HepG2 (cell line): ENCODE data around the gene NEDD4L. TPM values are rescaled to one million over a fixed set of nuclear protein-coding genes. Genes with fewer than 3 reads are reported as not detected.

Experiments used
- ATAC-seq: fragments of 200-7000 bp; cut with Tn5 transposase; 3 replicates; pipeline ENCODE4 v1.9.1; 2020; ENCODE audit warnings: mild to moderate bottlenecking, moderate library complexity
- BruUV-seq: library from RNA; stranded (reverse); fragments of 400-500 nt; replicated peaks from 2 replicates; lab custom pipeline; 2021; lab: Mats Ljungman, UMichigan
- CTCF ChIA-PET: fragments of 300-600 bp; formaldehyde crosslinking; extraction: SDS; loops from one replicate; lab custom pipeline; 2021; ENCODE audit warnings: low total read pairs, inconsistent platforms, low intra/inter-chr PET ratio; lab: Yijun Ruan, JAX
- POLR2A ChIA-PET: fragments of 350-600 bp; sonication (Branson Sonifier 250); formaldehyde crosslinking; loops from one replicate; lab custom pipeline; 2020; ENCODE audit warnings: antibody characterized with exemption, inconsistent platforms; lab: Yijun Ruan, JAX
- DNase-seq: peaks from one replicate; pipeline ENCODE4 v3.0.0-alpha.2; 2015; ENCODE audit warnings: low spot score
- FAIRE-seq: peaks from 3 replicates; lab custom pipeline; 2011; peaks lifted over from hg19 to GRCh38; lab: Jason Lieb, UNC
- H2AFZ ChIP-seq: one replicate; pipeline ENCODE4 v1.6.1; 2011; ENCODE audit warnings: low read length, inconsistent platforms
- H3K27ac ChIP-seq: fragments of 300-600 bp; 3 replicates; pipeline ENCODE4 v1.8.0; 2011; ENCODE audit warnings: mixed run types, mild to moderate bottlenecking, mixed read lengths, low read length, inconsistent platforms; ENCODE audit not compliant: insufficient read depth; ENCODE audit errors: extremely low read length
- H3K27me3 ChIP-seq, 2 experiments: fragments of 200-600 bp in 1 of 2; 2 replicates in 1 of 2; 3 replicates in 1 of 2; pipeline versions ENCODE4 v1.6.0 to v1.8.0; 2011; ENCODE audit warnings: low read length in 2 of 2, mild to moderate bottlenecking in 2 of 2, moderate library complexity in 2 of 2, inconsistent platforms in 1 of 2; ENCODE audit not compliant: insufficient read depth in 2 of 2, control insufficient read depth in 1 of 2
- H3K36me3 ChIP-seq, 2 experiments: fragments of 200-600 bp in 1 of 2; replicated peaks in 1 of 2; 2 replicates in 1 of 2; 3 replicates in 1 of 2; pipeline versions ENCODE4 v1.5.1 to v1.8.0; 2011; ENCODE audit warnings: low read length in 2 of 2, inconsistent platforms in 1 of 2; ENCODE audit not compliant: insufficient read depth in 2 of 2, control insufficient read depth in 1 of 2
- H3K4me1 ChIP-seq: 2 replicates; pipeline ENCODE4 v1.5.1; 2012; ENCODE audit warnings: low read length, inconsistent platforms; ENCODE audit not compliant: insufficient read depth
- H3K4me2 ChIP-seq: 2 replicates; pipeline ENCODE4 v1.6.0; 2011; ENCODE audit warnings: low read depth, low read length, inconsistent platforms
- H3K4me3 ChIP-seq, 3 experiments: fragments of 200-600 bp in 1 of 3; sonication (generic), shearing (Covaris generic) in 1 of 3; replicated peaks in 1 of 3; 2 replicates each; pipeline ENCODE4 v1.5.1; 2011 to 2016; ENCODE audit warnings: low read length in 3 of 3, inconsistent platforms in 2 of 3, low read depth in 2 of 3, mild to moderate bottlenecking in 2 of 3, control low read depth in 1 of 3, mixed read lengths in 1 of 3; ENCODE audit not compliant: insufficient read depth in 1 of 3
- H3K79me2 ChIP-seq: one replicate; pipeline ENCODE4 v1.6.1; 2011; ENCODE audit warnings: low read length, inconsistent platforms; ENCODE audit not compliant: insufficient read depth
- H3K9ac ChIP-seq: 2 replicates; pipeline ENCODE4 v1.6.0; 2011; ENCODE audit warnings: mild to moderate bottlenecking, low read depth, low read length, inconsistent platforms; ENCODE audit not compliant: insufficient read depth
- H3K9me3 ChIP-seq: 2 replicates; pipeline ENCODE4 v1.5.1; 2012; ENCODE audit warnings: mild to moderate bottlenecking, low read length
- H4K20me1 ChIP-seq: 2 replicates; pipeline ENCODE4 v1.6.0; 2011; ENCODE audit warnings: inconsistent platforms, mild to moderate bottlenecking, low read length, moderate library complexity; ENCODE audit not compliant: insufficient read depth
- AGO1 ChIP-seq: fragments of 200-400 bp; formaldehyde crosslinking; IDR thresholded peaks from 2 replicates; pipeline ENCODE4 v1.6.1; 2017; ENCODE audit warnings: mild to moderate bottlenecking, low read depth, low read length, moderate library complexity; ENCODE audit not compliant: poor library complexity, severe bottlenecking
- FOXK2 ChIP-seq: fragments of 450-650 bp; IDR thresholded peaks from 2 replicates; pipeline ENCODE4 v1.6.1; 2016
- PHF21A ChIP-seq: sonication (generic); formaldehyde crosslinking; IDR thresholded peaks from 2 replicates; pipeline ENCODE4 v1.5.0; 2020; ENCODE audit warnings: mild to moderate bottlenecking, missing genetic modification reagents
- RELA ChIP-seq: sonication (generic); formaldehyde crosslinking; IDR thresholded peaks from 2 replicates; pipeline ENCODE4 v1.4.0; 2020; ENCODE audit warnings: missing genetic modification reagents
- TBL1XR1 ChIP-seq: fragments of 150-350 bp; IDR thresholded peaks from 2 replicates; pipeline ENCODE4 v1.6.1; 2014; ENCODE audit warnings: borderline replicate concordance, low read length; ENCODE audit not compliant: partially characterized antibody
- ZNF619 ChIP-seq: sonication (generic); formaldehyde crosslinking; IDR thresholded peaks from 2 replicates; pipeline ENCODE4 v1.4.0; 2020; ENCODE audit warnings: mild to moderate bottlenecking, missing genetic modification reagents
- ZNF83 ChIP-seq: sonication (generic); formaldehyde crosslinking; IDR thresholded peaks from 2 replicates; pipeline ENCODE4 v1.4.0; 2020; ENCODE audit warnings: missing genetic modification reagents, mild to moderate bottlenecking, borderline replicate concordance
- ZSCAN30 ChIP-seq: sonication (generic); formaldehyde crosslinking; IDR thresholded peaks from 2 replicates; pipeline ENCODE4 v1.5.0; 2020; ENCODE audit warnings: mild to moderate bottlenecking, missing genetic modification reagents
- ZXDC ChIP-seq: sonication (generic); formaldehyde crosslinking; IDR thresholded peaks from 2 replicates; pipeline ENCODE4 v1.5.0; 2020; ENCODE audit warnings: mild to moderate bottlenecking, missing genetic modification reagents
- WGBS: methylation state at CpG from one replicate; pipeline ENCODE4 v1.1.6; 2017; ENCODE audit warnings: low lambda C conversion rate; 5-methylcytosine and 5-hydroxymethylcytosine counted together
- in situ Hi-C: cut with HindIII; loops from 2 replicates; pipeline ENCODE4 v1.10.0; 2017; ENCODE audit warnings: low pct_unique_long_range_greater_than_20kb; ENCODE audit not compliant: extremely low pct_ligation_motif_present
- intact Hi-C: fragments of 100-400 bp; cut with micrococcal nuclease; formaldehyde crosslinking; loops from one replicate; pipeline ENCODE4 v1.10.0; 2022; ENCODE audit not compliant: unreplicated experiment
- polyA plus RNA-seq, 8 experiments: library from polyadenylated mRNA; depleted of rRNA in 3 of 8; stranded (reverse) in 7 of 8; unstranded in 1 of 8; fragments of >200 nt; fragmentation: Illumina TruSeq in 4 of 8; extraction: Trizol in 4 of 8; gene quantifications; 2 replicates each; pipeline versions ENCODE4 v1.2.1 to v1.2.3, GENCODE V29; 2011 to 2016; ENCODE audit warnings: low read depth in 4 of 8, missing spikeins in 1 of 8, mixed read lengths in 1 of 8; ENCODE audit not compliant: insufficient read depth in 1 of 8
- total RNA-seq, 5 experiments: library from RNA; depleted of rRNA; stranded (reverse); fragments of >200 nt; fragmentation: Illumina TruSeq; extraction: Trizol; gene quantifications; 2 replicates each; pipeline ENCODE4 v1.2.3, GENCODE V29; 2016; ENCODE audit warnings: low read depth in 1 of 5
- TF ChIP-seq, protein P1 (sequence below): sonication (generic); formaldehyde crosslinking; IDR thresholded peaks from 2 replicates; pipeline ENCODE4 v1.4.0; 2020; ENCODE audit warnings: missing genetic modification reagents

Gene NEDD4L
- total and polyA plus RNA-seq, 2 of the 13 experiments (the other 11 are each of a cell fraction or from before 2014, with no cell fraction given): 168 to 390 TPM

GRCh38 chr18:58110398-58110797, 66.4 kb downstream of the NEDD4L start:
- DNase-seq (no peak), FAIRE-seq (no peak), ATAC-seq (no peak)
- TF ChIP-seq ZNF83: no peak
- no peak for TF ChIP-seq ZNF619 (CRISPR knock-in tag)
- TF ChIP-seq AGO1: no peak
- no peak for TF ChIP-seq PHF21A
- TF ChIP-seq, protein P1, sequence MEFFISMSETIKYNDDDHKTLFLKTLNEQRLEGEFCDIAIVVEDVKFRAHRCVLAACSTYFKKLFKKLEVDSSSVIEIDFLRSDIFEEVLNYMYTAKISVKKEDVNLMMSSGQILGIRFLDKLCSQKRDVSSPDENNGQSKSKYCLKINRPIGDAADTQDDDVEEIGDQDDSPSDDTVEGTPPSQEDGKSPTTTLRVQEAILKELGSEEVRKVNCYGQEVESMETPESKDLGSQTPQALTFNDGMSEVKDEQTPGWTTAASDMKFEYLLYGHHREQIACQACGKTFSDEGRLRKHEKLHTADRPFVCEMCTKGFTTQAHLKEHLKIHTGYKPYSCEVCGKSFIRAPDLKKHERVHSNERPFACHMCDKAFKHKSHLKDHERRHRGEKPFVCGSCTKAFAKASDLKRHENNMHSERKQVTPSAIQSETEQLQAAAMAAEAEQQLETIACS: no peak
- no peak for TF ChIP-seq ZSCAN30 (CRISPR knock-in tag)
- TF ChIP-seq RELA (CRISPR knock-in tag): no peak
- TF ChIP-seq ZXDC (CRISPR knock-in tag): no peak
- no peak for TF ChIP-seq TBL1XR1
- no peak for TF ChIP-seq FOXK2
- POLR2A ChIA-PET: no interaction called here
- Histone ChIP-seq H3K9me3 (no peaks in the 10 kb centered on the region), H3K79me2 (peaks cover 27% of the 10 kb centered on the region), H3K4me1 (no peaks in the 10 kb centered on the region), H4K20me1 (no peaks in the 10 kb centered on the region), H3K36me3 (no peaks in the 10 kb centered on the region), H3K27ac (no peak overlapping the region), H3K4me3 (no peak overlapping the region), H3K4me2 (no peak overlapping the region), H3K9ac (no peak overlapping the region), H2AFZ (no peak overlapping the region), H3K27me3 (no peaks in the 10 kb centered on the region)
- in situ Hi-C loops: loop anchor here (25.0 kb wide), 1 partner anchor 223 kb away; no protein-coding TSS in a partner anchor
- CTCF ChIA-PET: no interaction called here
- intact Hi-C loops: no loop called here
- no TSS peak for BruUV-seq
- WGBS: 100% methylated on average over 1 of the region's 6 CpGs
